GM19238 (cell line): ENCODE results near the gene SENP3.
A peak's percentile ranks its signal among the peaks of the same experiment; 100 is the strongest.

ENCODE experiments used
- DNase-seq: peaks from one replicate; pipeline ENCODE4 v3.0.0; 2011; ENCODE audit warnings: low spot score; ENCODE audit not compliant: insufficient read length

SENP3 gene

GRCh38 chr17:7561589-7562207 lies at the start of gene SENP3:
Gene SENP3 (plus strand): TSS chr17:7561919. CDS start chr17:7563077, 1,158 bp downstream.
- peak; percentile 96 for DNase-seq

GRCh38 chr17:7512105-7512504 lies 49.6 kb upstream of the SENP3 start:
- no peak for DNase-seq

- no peak for DNase-seq
Measured at GRCh38 chr17:7512824-7513540, 48.7 kb upstream of the SENP3 start.

- DNase-seq: no peak
Measured at GRCh38 chr17:7513850-7514419, 47.8 kb upstream of the SENP3 start.

- DNase-seq: no peak
Measured at GRCh38 chr17:7515911-7516610, 45.7 kb upstream of the SENP3 start.

- no peak for DNase-seq
Measured at GRCh38 chr17:7523033-7523432, 38.7 kb upstream of the SENP3 start.

- no peak for DNase-seq
Measured at GRCh38 chr17:7528842-7529241, 32.9 kb upstream of the SENP3 start.

- DNase-seq: no peak
Measured at GRCh38 chr17:7530023-7530900, 31.5 kb upstream of the SENP3 start.

- no peak for DNase-seq
Measured at GRCh38 chr17:7538050-7538449, 23.7 kb upstream of the SENP3 start.

GRCh38 chr17:7538891-7539545 lies 22.7 kb upstream of the SENP3 start:
- DNase-seq: no peak

- DNase-seq: no peak
Measured at GRCh38 chr17:7541074-7541621, 20.6 kb upstream of the SENP3 start.

DNA sequence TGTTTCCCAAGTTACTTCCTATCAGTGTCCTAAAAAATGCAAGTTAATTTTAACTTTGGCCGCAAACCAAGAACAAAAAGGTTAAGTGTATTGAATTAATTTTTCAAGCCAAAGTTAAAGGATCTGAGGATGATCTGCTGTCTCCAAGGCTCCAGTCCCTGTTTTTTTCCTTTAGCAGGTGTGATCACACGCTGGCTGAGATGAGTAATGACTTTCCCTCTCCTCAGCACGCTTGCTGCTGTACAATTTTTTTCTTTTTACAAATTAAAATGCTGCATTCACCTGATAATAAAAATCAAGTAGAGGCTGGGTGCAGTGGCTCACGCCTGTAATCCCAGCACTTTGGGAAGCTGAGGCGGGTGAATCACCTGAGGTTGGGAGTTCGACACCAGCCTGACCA lies 16.8 kb upstream of the SENP3 start:
- no peak for DNase-seq

DNA sequence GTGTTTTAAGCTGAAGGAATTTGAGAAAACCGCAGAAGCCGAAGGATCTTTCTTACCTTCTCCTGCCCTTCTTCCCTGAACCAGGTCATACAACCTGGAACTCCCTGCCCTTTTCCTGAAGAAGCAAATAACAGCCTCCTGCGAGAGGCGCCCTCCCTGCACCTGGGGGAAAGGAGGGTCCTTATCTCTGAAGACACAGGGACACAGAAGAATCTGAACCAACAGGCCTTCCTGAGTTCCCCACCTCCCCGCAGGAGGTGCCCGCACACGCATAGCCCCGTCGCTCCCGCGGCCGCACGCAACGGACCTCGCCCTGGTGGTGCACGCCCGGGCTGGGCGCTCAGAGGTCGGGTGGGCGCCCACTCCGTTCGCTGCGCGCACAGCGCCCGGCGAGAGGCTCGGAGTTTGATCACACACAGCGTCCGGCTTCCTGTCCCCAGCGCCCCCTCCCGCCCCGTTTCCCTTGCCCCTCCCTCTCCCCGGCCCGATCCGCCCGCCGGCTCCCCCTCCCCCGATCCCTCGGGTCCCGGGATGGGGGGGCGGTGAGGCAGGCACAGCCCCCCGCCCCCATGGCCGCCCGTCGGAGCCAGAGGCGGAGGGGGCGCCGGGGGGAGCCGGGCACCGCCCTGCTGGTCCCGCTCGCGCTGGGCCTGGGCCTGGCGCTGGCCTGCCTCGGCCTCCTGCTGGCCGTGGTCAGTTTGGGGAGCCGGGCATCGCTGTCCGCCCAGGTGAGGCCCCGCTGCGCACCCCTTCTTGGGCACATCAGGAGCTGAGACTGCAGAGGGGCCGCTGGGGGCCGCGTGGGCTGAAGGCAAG lies 12.9 kb upstream of the SENP3 start, which contains the start of gene TNFSF12:
TSS of gene TNFSF12 (plus strand) at position 474 of the 816 bp plus-strand sequence. CDS start at position 570, 96 bp downstream.
- DNase-seq: no peak

DNA sequence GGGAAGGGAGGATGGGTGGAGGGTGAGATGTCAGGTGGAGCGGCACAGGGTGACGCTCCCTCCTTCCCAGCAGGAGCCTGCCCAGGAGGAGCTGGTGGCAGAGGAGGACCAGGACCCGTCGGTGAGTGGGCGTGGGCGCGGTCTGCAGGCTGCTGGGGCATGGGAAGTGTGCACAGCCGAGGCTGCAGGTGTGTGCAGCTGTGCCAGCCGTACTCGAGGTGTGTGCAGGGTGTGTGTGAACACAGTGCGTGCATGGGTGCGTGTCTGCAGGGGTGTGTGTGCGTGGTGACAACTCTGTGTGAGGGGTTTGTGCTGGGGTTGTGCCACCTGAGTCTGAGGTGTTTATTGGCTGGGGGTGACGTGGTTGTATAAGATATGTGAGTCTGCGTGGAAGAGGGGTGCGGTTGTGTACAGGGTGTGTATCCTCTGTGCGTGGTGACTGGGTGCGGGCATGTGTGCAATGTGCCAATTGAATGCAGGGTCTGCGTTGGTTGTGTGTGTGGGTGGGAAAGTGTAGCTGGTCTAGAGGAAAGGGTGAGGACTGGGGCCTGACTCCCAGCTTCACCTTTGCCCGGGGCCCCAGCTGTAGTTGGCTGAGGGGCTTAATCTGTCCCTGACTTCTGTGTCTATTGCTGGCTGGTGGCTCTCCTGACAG lies 12.2 kb upstream of the SENP3 start:
- DNase-seq: no peak

DNA sequence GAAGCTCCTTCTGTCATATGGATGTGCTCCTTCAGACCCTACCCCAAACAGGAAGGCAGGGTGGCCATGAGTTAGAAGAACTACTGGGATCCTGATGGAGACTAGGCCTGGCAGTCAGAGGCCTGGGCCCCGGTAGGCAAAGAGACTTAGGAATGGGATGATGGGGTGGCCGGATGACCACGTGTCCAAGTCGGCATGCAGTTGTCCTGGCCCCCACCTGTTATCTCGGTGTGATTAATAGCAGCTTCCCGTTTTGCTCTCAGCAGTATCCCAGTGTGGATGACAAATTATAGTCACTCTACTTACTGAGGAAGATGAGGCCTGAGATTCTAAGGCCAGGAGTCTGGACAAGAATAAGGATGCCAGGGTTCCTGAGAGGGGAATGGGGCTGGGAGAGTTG lies 11.4 kb upstream of the SENP3 start:
- no peak for DNase-seq

- DNase-seq: no peak
Measured at GRCh38 chr17:7551396-7551795, 10.3 kb upstream of the SENP3 start.

DNA sequence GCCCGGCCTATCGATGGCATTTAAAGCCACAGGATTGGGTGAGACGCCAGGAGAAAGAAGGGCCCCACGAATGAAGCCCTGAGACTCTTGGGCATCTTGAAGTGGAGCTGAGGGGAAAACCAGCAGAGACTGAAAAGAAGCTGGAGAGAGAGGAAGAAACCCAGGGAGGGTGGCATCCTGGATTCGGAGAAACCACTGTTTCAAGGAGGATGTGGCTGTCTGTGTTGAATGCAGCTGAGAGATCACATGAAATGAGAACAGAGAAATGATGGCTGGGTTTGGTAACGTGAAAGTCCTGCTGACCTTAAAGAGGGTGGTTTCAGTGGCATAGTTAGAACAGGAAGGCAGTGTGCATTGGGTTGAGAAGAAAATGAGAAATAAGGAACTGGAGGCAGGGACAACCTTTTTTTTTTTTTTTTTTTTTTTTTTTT lies 9.1 kb upstream of the SENP3 start:
- DNase-seq: no peak

DNA sequence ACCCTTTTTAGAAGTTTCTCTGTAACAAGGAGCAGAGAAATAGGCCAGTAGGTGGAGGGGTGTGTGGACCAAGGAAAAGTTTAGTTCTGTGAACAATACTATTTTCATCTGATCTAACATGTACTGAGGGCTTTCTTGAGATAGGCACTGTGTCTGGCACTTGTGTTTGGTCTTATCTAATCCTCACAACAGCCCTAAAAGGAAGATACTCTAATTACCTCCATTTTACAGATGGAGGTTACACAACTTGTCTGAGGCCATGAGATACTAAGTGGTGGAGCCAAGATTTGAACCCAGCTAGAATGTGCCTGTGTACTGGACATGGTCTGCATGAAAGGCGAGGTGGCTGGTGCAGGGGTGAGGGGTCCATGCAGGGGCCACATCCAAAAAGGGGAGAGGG lies 8.4 kb upstream of the SENP3 start:
- DNase-seq: no peak
